ENCODE results near the gene PHLDA2. TPM values are rescaled to one million over a fixed set of nuclear protein-coding genes. Genes with fewer than 3 reads are reported as not detected.

The PHLDA2 gene
- total RNA-seq, 1 experiment from 2014 or later = 309 TPM

DNA sequence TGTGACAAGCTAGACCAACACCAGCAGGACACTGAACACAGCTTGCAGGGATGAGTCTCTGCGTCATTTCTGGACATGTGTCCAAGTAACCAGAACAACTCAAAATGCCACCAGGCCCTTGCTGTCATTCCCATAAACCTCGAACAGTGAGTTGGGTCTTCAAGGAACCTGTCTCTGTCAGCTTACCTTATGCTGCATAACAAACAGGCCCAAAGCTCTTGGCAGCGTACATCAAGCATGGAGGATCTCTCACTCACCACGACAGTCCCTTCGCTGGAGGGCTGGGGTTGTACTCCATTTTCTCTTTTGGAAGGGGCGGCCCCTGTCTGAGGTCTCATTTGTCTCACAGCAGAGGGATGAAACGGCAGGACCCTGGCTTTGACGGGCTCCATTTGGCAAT is 50.4 kb downstream of the PHLDA2 start:
- Histone ChIP-seq H3K27ac (ENCODE audit: low read depth, low read length) (no peak overlapping the region), H3K4me3 (replicated peaks in 1 of 2; ENCODE audit: low read depth in 1 of 2, low read length in 2 of 2) (no peak overlapping the region), H3K27me3 (ENCODE audit: insufficient read depth, low read length) (no peaks in the 10 kb centered on the region), H3K4me2 (ENCODE audit: low read length) (no peak overlapping the region), H2AFZ (ENCODE audit: low read depth, low read length, poor library complexity, severe bottlenecking) (no peak overlapping the region), H3K9me3 (ENCODE audit: control insufficient read depth in 1 of 2, insufficient read depth in 1 of 2, low read depth in 1 of 2, low read length in 2 of 2) (peaks cover 0 to 8% of the 10 kb centered on the region in 2 experiments; a peak in 1 of 4 replicates), H3K4me1 (ENCODE audit: control insufficient read depth in 1 of 2, insufficient read depth in 2 of 2, low read length in 2 of 2) (peaks cover 0 to 12% of the 10 kb centered on the region in 2 experiments; a peak in 2 of 4 replicates), H3K9ac (ENCODE audit: low read length) (no peak overlapping the region), H3K9me2 (ENCODE audit: insufficient read depth) (no peaks in the 10 kb centered on the region), H3K79me2 (ENCODE audit: insufficient read depth, low read length) (no peaks in the 10 kb centered on the region), H4K20me1 (ENCODE audit: insufficient read depth) (no peaks in the 10 kb centered on the region), H3K36me3 (ENCODE audit: control insufficient read depth in 1 of 2, insufficient read depth in 2 of 2, low read length in 2 of 2) (no peaks in the 10 kb centered on the region)
- POLR2A ChIA-PET = no interaction called here
- RAD21 ChIA-PET (ENCODE audit: low non-redundant PET in 1 of 2, low total read pairs in 2 of 2, uncharacterized antibody in 2 of 2, unreplicated experiment in 2 of 2) = no interaction called here
- no TSS peak for BruUV-seq (replicated peaks)
- no peak for ATAC-seq
- intact Hi-C loops (cut with micrococcal nuclease) = no loop called here
- DNase-seq (ENCODE audit: low read depth, low spot score) = no peak
- TF ChIP-seq ZNF274 (IDR thresholded peaks at IDR 0.05; ENCODE audit: low read depth, low read length) (no peak), EZH2 (IDR thresholded peaks at IDR 0.05) (no peak), CBX3 (IDR thresholded peaks at IDR 0.05; ENCODE audit: low read depth) (no peak), JUND (IDR thresholded peaks at IDR 0.05) (no peak), FOSL1 (IDR thresholded peaks at IDR 0.05; ENCODE audit: low read depth) (no peak), SP1 (IDR thresholded peaks at IDR 0.05; ENCODE audit: low read depth) (no peak), ELF1 (IDR thresholded peaks at IDR 0.05; ENCODE audit: borderline replicate concordance, low read depth) (no peak), POLR2A (IDR thresholded peaks at IDR 0.05; ENCODE audit: borderline replicate concordance, extremely low read depth, insufficient read depth, insufficient read length) (no peak), YY1 (IDR thresholded peaks at IDR 0.05; ENCODE audit: extremely low read depth, insufficient replicate concordance, low read depth, low read length) (no peak), SIN3A (IDR thresholded peaks at IDR 0.05; ENCODE audit: low read depth) (no peak), EZH2phosphoT487 (IDR thresholded peaks at IDR 0.05; ENCODE audit: borderline replicate concordance) (no peak), ZFX (IDR thresholded peaks at IDR 0.05) (no peak), POLR2AphosphoS5 (IDR thresholded peaks at IDR 0.05; ENCODE audit: low read depth, low read length) (no peak), EGR1 (IDR thresholded peaks at IDR 0.05; ENCODE audit: low read depth) (no peak), RAD21 (IDR thresholded peaks at IDR 0.05; ENCODE audit: low read depth) (no peak), SRF (IDR thresholded peaks at IDR 0.05; ENCODE audit: low read depth) (no peak)
- TF ChIP-seq, protein P1, sequence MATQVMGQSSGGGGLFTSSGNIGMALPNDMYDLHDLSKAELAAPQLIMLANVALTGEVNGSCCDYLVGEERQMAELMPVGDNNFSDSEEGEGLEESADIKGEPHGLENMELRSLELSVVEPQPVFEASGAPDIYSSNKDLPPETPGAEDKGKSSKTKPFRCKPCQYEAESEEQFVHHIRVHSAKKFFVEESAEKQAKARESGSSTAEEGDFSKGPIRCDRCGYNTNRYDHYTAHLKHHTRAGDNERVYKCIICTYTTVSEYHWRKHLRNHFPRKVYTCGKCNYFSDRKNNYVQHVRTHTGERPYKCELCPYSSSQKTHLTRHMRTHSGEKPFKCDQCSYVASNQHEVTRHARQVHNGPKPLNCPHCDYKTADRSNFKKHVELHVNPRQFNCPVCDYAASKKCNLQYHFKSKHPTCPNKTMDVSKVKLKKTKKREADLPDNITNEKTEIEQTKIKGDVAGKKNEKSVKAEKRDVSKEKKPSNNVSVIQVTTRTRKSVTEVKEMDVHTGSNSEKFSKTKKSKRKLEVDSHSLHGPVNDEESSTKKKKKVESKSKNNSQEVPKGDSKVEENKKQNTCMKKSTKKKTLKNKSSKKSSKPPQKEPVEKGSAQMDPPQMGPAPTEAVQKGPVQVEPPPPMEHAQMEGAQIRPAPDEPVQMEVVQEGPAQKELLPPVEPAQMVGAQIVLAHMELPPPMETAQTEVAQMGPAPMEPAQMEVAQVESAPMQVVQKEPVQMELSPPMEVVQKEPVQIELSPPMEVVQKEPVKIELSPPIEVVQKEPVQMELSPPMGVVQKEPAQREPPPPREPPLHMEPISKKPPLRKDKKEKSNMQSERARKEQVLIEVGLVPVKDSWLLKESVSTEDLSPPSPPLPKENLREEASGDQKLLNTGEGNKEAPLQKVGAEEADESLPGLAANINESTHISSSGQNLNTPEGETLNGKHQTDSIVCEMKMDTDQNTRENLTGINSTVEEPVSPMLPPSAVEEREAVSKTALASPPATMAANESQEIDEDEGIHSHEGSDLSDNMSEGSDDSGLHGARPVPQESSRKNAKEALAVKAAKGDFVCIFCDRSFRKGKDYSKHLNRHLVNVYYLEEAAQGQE (IDR thresholded peaks at IDR 0.05; ENCODE audit: low read depth) = no peak
- TF ChIP-seq, protein P2, sequence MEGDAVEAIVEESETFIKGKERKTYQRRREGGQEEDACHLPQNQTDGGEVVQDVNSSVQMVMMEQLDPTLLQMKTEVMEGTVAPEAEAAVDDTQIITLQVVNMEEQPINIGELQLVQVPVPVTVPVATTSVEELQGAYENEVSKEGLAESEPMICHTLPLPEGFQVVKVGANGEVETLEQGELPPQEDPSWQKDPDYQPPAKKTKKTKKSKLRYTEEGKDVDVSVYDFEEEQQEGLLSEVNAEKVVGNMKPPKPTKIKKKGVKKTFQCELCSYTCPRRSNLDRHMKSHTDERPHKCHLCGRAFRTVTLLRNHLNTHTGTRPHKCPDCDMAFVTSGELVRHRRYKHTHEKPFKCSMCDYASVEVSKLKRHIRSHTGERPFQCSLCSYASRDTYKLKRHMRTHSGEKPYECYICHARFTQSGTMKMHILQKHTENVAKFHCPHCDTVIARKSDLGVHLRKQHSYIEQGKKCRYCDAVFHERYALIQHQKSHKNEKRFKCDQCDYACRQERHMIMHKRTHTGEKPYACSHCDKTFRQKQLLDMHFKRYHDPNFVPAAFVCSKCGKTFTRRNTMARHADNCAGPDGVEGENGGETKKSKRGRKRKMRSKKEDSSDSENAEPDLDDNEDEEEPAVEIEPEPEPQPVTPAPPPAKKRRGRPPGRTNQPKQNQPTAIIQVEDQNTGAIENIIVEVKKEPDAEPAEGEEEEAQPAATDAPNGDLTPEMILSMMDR (IDR thresholded peaks at IDR 0.05 in 2 of 3, conservative IDR thresholded peaks at IDR 0.05 in 1 of 3; ENCODE audit: borderline replicate concordance in 1 of 3, insufficient read depth in 1 of 3, low read depth in 2 of 3, low read length in 2 of 3) = no peak
- TF ChIP-seq, protein P3, sequence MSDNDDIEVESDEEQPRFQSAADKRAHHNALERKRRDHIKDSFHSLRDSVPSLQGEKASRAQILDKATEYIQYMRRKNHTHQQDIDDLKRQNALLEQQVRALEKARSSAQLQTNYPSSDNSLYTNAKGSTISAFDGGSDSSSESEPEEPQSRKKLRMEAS (IDR thresholded peaks at IDR 0.05) = no peak
- TF ChIP-seq, protein P4, sequence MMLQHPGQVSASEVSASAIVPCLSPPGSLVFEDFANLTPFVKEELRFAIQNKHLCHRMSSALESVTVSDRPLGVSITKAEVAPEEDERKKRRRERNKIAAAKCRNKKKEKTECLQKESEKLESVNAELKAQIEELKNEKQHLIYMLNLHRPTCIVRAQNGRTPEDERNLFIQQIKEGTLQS (IDR thresholded peaks at IDR 0.05) = no peak
- CTCF ChIA-PET = no interaction called here
